ENCODE results near the gene ZDHHC17.
"Not testable (repeated sequence)": the region's sequence is repeated elsewhere in the genome, so short reads cannot be mapped to it uniquely, and the experiment has no call there.

DNA sequence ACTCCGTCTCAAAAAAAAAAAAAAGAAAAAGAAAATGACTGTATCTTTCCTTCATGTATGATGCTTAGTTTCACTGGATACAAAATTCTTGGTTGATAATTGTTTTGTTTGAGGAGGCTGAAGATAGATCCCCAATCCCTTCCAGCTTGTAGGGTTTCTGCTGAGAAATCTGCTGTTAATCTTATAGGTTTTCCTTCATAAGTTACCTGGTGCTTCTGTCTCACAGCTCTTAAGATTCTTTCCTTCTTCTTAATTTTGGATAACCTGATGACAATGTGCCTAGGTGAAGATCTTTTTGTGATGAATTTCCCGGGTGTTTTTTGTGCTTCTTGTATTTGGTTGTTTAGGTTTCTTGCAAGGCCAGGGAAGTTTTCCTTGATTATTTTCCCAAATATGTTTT, 26.2 kb upstream of the ZDHHC17 start:
- not testable (repeated sequence) for TF ChIP-seq EZH2phosphoT487 (IDR thresholded peaks at IDR 0.05; ENCODE audit: insufficient read depth, low read depth); EZH2 (IDR thresholded peaks at IDR 0.05; ENCODE audit: insufficient read depth, poor library complexity, severe bottlenecking)
